ENCODE measurements around the gene NINJ1. TPM values are rescaled to one million over a fixed set of nuclear protein-coding genes. Genes with fewer than 3 reads are reported as not detected.

Gene NINJ1
- total and polyA plus RNA-seq, 8 donors, result 9.3 to 153 (median 34.6) TPM

- H3K27me3 ChIP-seq, result no peaks in the 10 kb centered on the region
- intact Hi-C loops (cut with DNase I; ENCODE audit: low total_unique reads), result no loop called here
- H3K9me3 ChIP-seq, result no peaks in the 10 kb centered on the region
- peaks cover 38 to 71% (median 62%) of the 10 kb centered on the region in 4 donors for H3K36me3 ChIP-seq
- peak overlapping the region in 3 of 5 donors; percentile 4 to 82 (median 73) for H3K27ac ChIP-seq
- H3K4me3 ChIP-seq, result no peak overlapping the region
- 81 to 87% (median 86%) methylated on average over 9 to 15 of the region's 15 CpGs for WGBS, 5 donors
- TF ChIP-seq EP300 (IDR thresholded peaks at IDR 0.05) (no peak), POLR2A (IDR thresholded peaks at IDR 0.05) (no peak), POLR2AphosphoS5 (IDR thresholded peaks at IDR 0.05) (no peak)
- TF ChIP-seq, protein P1, sequence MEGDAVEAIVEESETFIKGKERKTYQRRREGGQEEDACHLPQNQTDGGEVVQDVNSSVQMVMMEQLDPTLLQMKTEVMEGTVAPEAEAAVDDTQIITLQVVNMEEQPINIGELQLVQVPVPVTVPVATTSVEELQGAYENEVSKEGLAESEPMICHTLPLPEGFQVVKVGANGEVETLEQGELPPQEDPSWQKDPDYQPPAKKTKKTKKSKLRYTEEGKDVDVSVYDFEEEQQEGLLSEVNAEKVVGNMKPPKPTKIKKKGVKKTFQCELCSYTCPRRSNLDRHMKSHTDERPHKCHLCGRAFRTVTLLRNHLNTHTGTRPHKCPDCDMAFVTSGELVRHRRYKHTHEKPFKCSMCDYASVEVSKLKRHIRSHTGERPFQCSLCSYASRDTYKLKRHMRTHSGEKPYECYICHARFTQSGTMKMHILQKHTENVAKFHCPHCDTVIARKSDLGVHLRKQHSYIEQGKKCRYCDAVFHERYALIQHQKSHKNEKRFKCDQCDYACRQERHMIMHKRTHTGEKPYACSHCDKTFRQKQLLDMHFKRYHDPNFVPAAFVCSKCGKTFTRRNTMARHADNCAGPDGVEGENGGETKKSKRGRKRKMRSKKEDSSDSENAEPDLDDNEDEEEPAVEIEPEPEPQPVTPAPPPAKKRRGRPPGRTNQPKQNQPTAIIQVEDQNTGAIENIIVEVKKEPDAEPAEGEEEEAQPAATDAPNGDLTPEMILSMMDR (IDR thresholded peaks at IDR 0.05), result no peak
- H3K4me1 ChIP-seq, result peaks cover 5 to 71% (median 14%) of the 10 kb centered on the region in 4 donors
- peak in 1 of 2 donors; percentile 3 for DNase-seq
These were observed 21.8 kb downstream of the NINJ1 start for GRCh38 chr9:93112116-93112863.

GRCh38 chr9:93111371-93112115 lies 22.5 kb downstream of the NINJ1 start:
- TF ChIP-seq, protein P1 (IDR thresholded peaks at IDR 0.05), result no peak
- TF ChIP-seq EP300 (IDR thresholded peaks at IDR 0.05), result no peak
- no peak for TF ChIP-seq POLR2A (IDR thresholded peaks at IDR 0.05)
- TF ChIP-seq POLR2AphosphoS5 (IDR thresholded peaks at IDR 0.05), result no peak
- H3K9me3 ChIP-seq, result no peaks in the 10 kb centered on the region
- peaks cover 5 to 76% (median 16%) of the 10 kb centered on the region in 4 donors for H3K4me1 ChIP-seq
- DNase-seq, result peak in 1 of 2 donors; percentile 11
- H3K4me3 ChIP-seq, result no peak overlapping the region
- peaks cover 38 to 71% (median 62%) of the 10 kb centered on the region in 4 donors for H3K36me3 ChIP-seq
- 80 to 93% (median 84%) methylated on average over 16 to 18 of the region's 18 CpGs for WGBS, 5 donors
- intact Hi-C loops (cut with DNase I; ENCODE audit: low total_unique reads), result no loop called here
- H3K27ac ChIP-seq, result peak overlapping the region in 3 of 5 donors; percentile 4 to 82 (median 73)
- H3K27me3 ChIP-seq, result no peaks in the 10 kb centered on the region

DNA sequence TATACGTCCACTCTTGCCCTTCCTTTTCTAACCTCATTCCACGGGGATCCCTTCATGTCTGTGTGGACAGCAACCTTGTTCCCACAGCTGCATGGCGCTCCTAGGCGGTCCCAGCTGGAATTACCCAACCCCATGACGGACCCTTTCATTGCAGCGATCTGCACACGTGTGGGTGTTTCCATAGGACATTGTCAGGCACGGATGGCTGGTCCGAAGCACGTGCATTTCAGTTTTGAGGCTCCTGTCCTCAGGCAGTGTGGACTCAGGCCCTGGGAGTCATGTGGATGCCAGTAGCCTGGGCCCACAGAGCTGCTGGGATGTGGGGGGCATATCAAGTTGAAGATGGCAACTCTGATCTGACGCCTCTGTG lies 23.1 kb downstream of the NINJ1 start:
- TF ChIP-seq, protein P1 (IDR thresholded peaks at IDR 0.05), result no peak
- TF ChIP-seq POLR2A (IDR thresholded peaks at IDR 0.05) (no peak), POLR2AphosphoS5 (IDR thresholded peaks at IDR 0.05) (no peak), EP300 (IDR thresholded peaks at IDR 0.05) (no peak)
- H3K27ac ChIP-seq, result peak overlapping the region in 2 of 5 donors; percentile 73 to 82
- H3K27me3 ChIP-seq, result no peaks in the 10 kb centered on the region
- 88 to 94% (median 91%) methylated on average over 11 of the region's 11 CpGs for WGBS, 5 donors
- peak in 1 of 2 donors; percentile 2 for DNase-seq
- H3K36me3 ChIP-seq, result peaks cover 38 to 71% (median 62%) of the 10 kb centered on the region in 4 donors
- intact Hi-C loops (cut with DNase I; ENCODE audit: low total_unique reads), result no loop called here
- no peaks in the 10 kb centered on the region for H3K9me3 ChIP-seq
- H3K4me1 ChIP-seq, result peaks cover under 1 to 73% (median 13%) of the 10 kb centered on the region in 4 donors
- no peak overlapping the region for H3K4me3 ChIP-seq

DNA sequence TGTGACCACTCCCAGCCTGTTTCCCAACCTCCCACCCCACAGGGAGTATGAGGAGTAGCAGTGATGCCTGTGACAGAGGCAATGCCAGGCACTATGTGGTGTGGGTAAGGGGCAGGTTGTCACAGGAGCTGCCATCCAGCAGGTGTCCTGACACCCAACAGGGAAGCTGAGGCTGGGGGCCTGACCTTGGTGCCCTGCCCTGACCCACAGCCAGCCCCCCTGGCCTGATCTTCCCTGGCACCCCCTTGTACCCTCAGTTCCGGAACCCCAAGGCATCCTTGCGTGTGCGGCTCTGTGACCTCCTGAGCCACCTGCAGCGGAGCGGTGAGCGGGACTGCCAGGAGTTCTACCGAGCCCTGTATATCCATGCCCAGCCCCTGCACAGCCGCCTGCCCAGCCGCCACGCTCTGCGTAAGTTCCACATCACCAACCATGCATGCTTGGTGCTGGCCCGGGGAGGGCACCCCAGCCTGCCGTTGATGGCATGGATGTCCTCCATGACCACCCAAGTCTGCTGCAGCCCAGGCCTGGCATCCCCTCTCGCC lies 23.7 kb downstream of the NINJ1 start:
- H3K27ac ChIP-seq, result peak overlapping the region in 1 of 5 donors; percentile 66
- peaks cover 38 to 71% (median 62%) of the 10 kb centered on the region in 4 donors for H3K36me3 ChIP-seq
- peak in 1 of 2 donors; percentile 4 for DNase-seq
- 90 to 96% (median 94%) methylated on average over 10 to 14 of the region's 14 CpGs for WGBS, 5 donors
- TF ChIP-seq POLR2A (IDR thresholded peaks at IDR 0.05) (no peak), EP300 (IDR thresholded peaks at IDR 0.05) (no peak), POLR2AphosphoS5 (IDR thresholded peaks at IDR 0.05) (no peak)
- TF ChIP-seq, protein P1 (IDR thresholded peaks at IDR 0.05), result no peak
- intact Hi-C loops (cut with DNase I; ENCODE audit: low total_unique reads), result no loop called here
- H3K9me3 ChIP-seq, result no peaks in the 10 kb centered on the region
- no peak overlapping the region for H3K4me3 ChIP-seq
- no peaks in the 10 kb centered on the region for H3K27me3 ChIP-seq
- peaks cover 2 to 70% (median 14%) of the 10 kb centered on the region in 4 donors for H3K4me1 ChIP-seq
